Renal cortex interstitium (tissue), 11 donors: ENCODE results near the gene STARD13. TPM values are rescaled to one million over a fixed set of nuclear protein-coding genes. Genes with fewer than 3 reads are reported as not detected.
"Not testable (repeated sequence)": the region's sequence is repeated elsewhere in the genome, so short reads cannot be mapped to it uniquely, and the experiment has no call there.

ENCODE experiments used
- DNase-seq, 11 donors: peaks; one replicate each; pipeline ENCODE4 v3.0.0-alpha.2; 2013; ENCODE audit warnings: low read depth in 9 of 11, low spot score in 4 of 11; ENCODE audit errors: extremely low read depth in 1 of 11
- polyA plus RNA-seq, 3 donors: library from polyadenylated mRNA; unstranded; fragments of 120-200 nt; gene quantifications; one replicate each; pipeline ENCODE4 v1.2.1, GENCODE V29; 2013; ENCODE audit not compliant: insufficient read length in 3 of 3

Gene STARD13
- polyA plus RNA-seq, 3 donors, result 21.4 to 33.0 (median 21.6) TPM

DNA sequence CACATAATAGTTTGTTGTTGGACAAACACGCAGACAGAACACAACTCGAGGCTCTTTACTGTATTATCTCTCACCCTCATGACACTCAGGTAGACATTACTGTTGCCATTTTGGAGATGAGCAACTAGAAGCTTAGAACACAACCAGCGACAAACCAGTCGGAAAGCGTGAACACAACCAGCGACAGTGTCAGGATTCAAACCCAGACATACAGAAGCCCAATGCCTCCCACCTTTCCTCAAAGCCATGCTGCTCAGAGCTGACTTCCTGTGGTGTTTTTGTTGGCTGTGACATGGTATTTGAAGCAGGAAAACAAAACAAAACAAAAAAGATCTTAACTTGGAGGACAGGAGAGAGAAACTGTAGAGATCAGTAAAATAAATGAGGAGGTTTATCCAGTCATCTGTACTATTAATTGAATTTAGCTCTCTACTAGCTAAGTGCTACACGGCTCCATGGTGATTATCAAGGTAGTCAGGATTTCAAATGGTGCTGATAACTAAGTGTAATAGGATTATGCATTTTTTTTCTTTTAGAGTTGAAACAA is 92.1 kb downstream of the STARD13 start:
- DNase-seq, result no peak

- DNase-seq, result no peak
These were observed 93.9 kb downstream of the STARD13 start for GRCh38 chr13:33191425-33192210.

DNA sequence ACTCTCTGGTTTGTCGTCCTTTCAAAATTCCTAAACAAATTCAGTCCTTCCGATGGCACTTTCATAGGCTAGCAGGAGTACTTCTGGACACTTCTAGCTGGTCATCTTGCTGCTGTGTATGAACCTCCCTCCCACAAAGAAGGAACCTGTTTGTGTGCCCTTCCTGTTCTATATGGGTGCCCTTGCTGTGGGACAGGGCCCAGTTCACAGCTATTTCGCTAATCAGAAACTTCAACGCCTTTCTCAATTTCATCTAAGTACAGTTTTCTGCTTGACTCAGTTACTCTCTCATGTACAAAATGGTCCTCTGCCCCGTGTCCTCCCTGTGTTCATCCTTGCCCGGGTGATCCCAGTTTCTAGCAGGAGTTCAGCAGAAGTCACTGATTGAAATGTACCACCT is 96.1 kb downstream of the STARD13 start:
- DNase-seq, result no peak

- DNase-seq, result no peak
These were observed 97.3 kb downstream of the STARD13 start for GRCh38 chr13:33188093-33188882.

DNA sequence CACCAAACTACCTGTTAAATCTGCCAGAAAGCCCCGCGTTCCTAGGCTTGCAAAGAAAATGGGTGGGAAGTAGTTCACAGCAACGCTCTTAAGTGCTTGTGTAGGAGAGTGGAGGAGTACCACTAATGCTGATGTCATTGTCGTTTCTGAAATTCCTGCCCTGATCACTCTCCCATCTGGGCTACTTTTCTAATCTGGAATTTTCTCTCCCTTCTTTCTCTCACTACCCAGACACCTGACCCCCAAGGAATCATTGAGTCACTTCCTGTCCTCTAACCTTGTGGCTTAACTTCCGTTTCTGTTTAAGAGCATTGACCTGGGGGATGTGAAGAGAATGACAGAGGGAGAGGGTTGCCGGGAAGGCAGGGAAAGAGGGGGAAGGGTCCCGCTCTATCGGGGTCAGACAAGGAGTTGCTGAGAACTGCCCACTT is 98.7 kb downstream of the STARD13 start:
- no peak for DNase-seq

GRCh38 chr13:33185853-33186252 is 99.7 kb downstream of the STARD13 start:
- no peak for DNase-seq

GRCh38 chr13:33184530-33184929 is 101.0 kb downstream of the STARD13 start:
- no peak for DNase-seq

- no peak for DNase-seq
These were observed 101.5 kb downstream of the STARD13 start for GRCh38 chr13:33184112-33184490.

- DNase-seq, result no peak
These were observed 102.0 kb downstream of the STARD13 start for GRCh38 chr13:33183431-33184111.

DNA sequence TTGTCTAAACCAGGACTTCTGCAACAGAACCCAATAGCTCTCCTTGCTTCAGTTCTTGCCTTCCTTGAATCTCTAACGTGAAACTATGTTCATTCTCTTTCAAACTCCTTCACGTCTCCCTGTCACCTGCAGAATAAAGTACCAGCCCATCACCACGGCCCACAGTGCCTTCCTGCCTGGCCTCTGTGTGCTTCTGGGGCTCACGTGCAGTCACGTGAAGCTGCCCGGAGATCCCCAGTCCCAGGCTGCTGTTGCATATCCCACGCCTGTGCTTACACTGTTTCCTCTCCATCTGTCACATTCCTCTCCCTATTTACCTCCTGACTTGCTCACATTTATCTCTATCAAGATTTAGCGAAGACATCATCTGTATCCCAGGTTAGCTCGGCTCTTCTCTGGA is 102.8 kb downstream of the STARD13 start:
- no peak for DNase-seq

DNA sequence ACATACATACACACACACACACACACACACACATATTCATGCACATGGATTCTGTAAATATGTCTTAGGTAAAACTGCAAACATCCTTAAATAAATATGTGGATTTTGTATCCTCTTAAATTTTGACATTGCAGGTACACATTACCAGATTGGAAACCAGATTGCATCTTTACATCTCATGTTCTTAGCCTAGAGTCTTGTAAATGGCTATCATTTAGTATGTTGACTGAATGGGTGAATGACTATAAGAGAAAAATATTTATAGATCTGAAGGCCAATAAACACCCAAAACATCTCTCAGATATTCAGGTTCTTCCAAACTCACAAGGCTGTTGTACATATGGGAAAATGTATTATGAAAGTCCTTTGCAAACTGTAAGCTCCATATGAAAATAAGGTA is 104.3 kb downstream of the STARD13 start:
- no peak for DNase-seq

- no peak for DNase-seq
These were observed 105.3 kb downstream of the STARD13 start for GRCh38 chr13:33180122-33180804.

- no peak for DNase-seq
These were observed 106.1 kb downstream of the STARD13 start for GRCh38 chr13:33179463-33179862.

DNA sequence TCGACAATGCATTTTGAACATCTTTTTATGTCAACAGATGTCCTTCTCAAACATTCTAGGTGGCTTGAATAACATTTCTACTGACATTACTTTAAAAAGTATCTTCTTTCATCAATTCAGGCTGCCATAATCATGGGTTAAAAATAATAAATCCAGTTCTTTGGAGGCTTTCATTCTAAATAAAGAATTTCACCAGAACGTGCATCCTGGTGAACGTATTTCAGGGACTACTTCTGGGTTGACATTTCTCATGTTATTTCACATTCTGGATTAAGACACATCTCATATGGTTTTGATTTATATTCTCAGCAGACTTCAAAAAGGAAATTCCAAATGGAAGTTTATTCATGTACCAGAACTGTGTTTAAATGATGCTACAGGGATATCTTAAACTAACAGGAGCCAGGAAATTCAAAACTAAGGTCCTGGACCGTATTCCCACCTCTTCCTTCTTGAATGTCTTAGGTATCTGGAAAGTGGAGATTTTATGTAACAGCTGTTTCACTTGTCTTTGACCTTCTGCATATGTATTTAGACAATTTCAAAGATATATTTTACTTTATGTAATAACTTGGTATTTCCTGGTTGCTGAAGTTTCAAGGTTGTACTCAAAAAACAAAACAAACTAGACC is 107.2 kb downstream of the STARD13 start:
- DNase-seq, result no peak

- not testable (repeated sequence) for DNase-seq
These were observed 108.0 kb downstream of the STARD13 start for GRCh38 chr13:33177340-33178208.

DNA sequence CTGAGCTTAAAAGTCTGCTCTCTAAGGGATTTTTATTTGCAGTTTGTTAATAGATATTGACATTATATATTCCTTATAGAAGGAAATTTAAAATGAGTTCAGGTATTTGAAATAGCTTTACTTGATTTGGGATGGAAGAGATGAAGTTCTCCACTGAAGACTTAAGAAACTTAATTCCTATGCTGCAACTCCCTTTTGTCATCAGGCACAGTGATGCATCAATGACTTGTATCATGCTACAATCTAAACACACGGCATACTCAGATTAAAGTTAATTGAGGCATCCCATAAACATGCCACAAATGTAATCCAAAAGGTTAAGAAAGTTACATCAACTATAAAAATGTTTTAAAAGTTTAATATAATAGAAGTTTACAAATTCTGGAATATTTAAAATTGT is 109.0 kb downstream of the STARD13 start:
- no peak for DNase-seq

- no peak for DNase-seq
These were observed 109.6 kb downstream of the STARD13 start for GRCh38 chr13:33175991-33176390.

- no peak for DNase-seq
These were observed 110.6 kb downstream of the STARD13 start for GRCh38 chr13:33174931-33175330.
